HUDEP-2 (cell line): ENCODE results near the gene FMN1.
"Not testable (repeated sequence)": the region's sequence is repeated elsewhere in the genome, so short reads cannot be mapped to it uniquely, and the experiment has no call there.

Experiments
- DNase-seq, 76 experiments: peaks; one replicate each; lab custom pipeline; 2025; ENCODE audit not compliant: unreplicated experiment in 76 of 76; lab: John Stamatoyannopoulos, UW

FMN1 gene

DNA sequence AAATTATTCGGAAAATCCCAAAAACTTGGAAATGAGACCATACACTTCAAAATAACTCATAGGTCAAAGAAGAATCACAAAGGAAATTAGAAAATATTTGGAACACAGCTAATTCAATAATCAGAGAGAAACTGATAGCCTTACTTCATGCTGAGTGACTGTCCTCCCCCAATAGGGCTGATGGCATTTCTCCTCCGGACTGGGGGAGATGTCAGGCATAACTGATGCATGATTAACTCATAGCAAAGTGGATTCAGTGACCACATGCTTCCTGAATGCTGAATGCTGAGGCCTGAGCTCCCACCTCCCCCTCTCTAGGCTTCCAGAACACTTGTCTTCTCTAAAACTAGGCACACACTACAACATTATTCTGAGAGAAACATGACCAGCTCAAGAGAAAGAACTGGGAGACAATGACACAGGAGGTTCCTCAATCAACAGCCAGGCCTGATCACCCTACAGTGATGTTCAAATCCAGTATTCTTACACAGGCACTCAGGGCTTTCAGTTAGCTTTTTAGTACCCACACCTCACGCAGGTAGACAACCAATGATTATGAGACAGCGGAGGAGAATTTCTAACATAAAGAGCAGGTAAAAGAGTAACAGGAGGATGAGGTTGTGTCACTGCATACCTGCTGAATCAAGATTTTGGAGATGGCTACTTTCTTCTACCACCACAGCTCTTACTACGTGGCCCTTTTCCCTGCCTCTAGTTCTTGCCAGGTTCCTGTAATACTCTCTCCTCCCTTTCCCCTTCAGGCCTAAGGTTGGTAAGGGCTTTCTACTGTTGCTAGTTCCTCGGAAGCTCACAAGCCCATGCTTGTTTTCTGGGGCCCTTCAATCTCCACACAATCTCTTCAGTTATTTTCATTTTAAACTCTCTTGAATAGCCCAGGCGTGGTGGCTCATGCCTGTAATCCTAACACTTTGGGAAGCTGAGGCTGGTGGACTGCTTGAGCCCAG, 96.1 kb downstream of the FMN1 start:
- DNase-seq, result no peak

DNA sequence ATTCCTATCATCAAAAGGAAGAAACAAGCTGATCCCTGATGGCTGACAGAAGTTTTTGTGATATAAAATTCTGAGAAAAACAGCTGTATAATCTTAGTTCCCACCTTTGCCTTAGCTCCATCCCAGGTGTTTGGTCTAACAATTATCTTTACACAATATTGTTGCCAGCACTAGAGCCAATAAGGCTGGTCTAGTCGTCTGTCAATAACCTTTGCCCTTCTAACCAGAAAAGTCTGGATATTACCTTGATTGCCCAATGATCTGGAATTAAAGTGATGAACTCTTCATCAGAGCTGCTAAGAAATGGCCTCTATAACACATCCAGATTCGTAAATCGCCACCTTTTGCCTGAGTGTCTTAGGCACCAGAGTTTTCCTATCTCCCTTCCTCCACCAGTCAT, 98.4 kb downstream of the FMN1 start:
- DNase-seq, result no peak

DNA sequence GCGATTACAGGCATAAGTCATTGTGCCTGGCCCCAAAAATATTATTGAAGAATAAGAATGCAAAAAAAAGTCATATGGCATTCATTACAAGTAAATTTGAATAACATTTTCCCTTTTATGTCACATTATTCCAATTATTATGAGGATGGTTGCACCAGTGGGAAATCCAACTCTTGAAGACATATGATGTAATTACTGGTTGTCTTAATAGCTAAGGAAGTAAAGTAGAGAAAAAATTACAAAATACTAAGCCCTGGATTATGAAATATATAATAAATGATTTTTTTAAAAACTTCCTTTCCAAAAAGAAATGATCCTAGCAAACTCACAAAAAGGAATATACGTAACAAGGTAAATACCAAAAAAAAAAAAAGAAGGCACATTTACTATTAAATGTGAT, 98.9 kb downstream of the FMN1 start:
- no peak for DNase-seq

DNA sequence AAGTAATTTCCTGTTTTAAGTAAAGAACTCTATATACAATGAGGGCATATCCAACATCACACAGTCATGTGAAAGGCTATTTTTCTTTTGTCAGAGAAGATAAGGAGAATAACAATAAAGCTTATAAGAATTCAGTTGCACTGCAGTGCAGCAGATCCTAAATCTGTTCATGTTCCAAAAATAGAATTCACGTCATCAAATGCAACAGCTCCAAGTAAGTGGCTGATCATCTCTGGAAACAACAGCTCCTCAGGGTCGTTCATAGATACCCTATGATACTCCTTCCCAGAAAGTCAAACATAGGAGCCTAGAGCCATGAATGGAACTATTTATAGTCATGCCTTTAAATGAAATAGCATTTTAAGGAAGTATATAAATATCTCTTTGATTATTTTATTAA, 100.2 kb downstream of the FMN1 start:
- DNase-seq, result no peak

DNA sequence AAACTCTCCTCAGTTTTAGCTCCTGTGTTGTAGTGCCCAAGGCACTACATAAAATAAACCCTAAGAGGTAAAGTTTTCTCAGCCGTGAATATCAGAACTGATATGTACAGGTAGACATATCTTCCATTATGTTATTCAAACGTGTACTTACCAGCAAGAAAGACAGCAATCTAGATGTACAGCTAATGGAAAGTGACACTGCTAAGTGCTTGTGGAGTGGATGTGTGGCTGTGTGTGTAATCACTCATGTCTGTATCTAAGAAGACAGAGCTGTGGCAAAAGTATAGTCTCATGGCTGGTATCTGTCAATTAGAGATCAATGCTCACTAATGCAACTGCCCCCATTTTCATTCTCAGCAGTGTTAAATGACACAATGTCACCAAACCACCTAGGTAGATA, 101.3 kb downstream of the FMN1 start:
- no peak for DNase-seq

GRCh38 chr15:33091983-33092693, 102.4 kb downstream of the FMN1 start:
- DNase-seq, result no peak

DNA sequence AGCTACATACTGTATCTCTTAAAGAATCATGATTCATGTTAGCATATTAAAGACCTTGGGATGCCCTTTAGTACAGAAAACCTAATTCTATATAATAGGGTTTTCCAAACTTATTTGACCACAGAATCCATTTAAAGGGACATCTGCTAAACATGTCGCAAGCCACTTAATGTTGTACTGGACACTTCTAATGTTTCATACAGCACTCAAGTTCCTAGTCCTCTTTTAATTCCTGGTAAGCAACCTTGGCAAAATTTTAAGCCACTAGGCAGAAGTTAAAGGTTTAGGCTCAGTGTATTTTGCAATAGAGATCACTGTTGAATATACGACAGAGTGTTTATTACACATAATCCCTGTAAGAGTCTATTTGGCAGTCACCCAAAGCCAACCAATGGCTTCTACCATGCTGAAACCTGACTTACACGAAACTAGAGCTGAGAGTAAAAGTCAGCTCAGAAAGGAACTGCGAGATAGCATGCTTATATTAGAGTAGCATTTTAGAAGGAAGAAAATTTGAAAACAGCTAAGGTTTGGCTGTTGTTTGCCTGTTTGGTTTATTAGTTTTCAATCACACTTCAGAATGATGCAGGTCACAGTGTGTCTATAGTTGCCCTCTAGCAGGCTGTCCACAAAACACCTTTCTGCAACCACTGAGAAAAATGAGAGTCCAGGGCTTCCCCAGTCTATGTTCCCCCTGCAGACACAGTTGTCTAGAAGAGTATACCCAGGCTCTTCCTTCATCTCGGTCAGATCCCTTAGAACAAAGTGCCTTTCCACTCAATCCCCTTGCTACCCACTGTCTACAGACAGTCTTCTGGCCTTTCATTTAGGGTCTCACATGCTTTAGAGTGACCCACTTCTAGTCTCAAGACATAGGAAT, 104.4 kb downstream of the FMN1 start:
- no peak for DNase-seq

- no peak for DNase-seq
Measured at GRCh38 chr15:33089165-33089877, 105.2 kb downstream of the FMN1 start.

- DNase-seq, result peak in 5 of 76 experiments; percentile 5 to 33 (median 6)
Measured at GRCh38 chr15:33086500-33087121, 107.9 kb downstream of the FMN1 start.

DNA sequence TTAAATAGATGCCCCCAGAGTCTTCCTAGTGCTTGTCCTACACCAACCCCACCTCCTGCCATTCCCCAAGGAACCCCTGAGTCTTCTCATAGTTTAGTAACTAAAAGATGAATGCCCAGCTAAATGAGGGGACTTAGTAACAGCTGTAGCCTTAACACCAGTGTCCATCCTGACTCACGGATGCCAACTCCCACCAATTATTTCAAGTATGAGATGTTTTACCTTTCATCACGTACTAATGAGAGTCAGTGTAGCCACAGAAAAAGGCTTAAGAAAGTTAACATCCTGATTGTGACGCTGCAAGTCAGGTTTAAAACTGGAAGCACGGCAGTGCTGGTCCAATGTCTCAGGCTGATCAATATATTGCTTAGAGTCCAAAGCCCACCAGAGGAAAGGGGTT, 109.9 kb downstream of the FMN1 start:
- no peak for DNase-seq

- DNase-seq, result no peak
Measured at GRCh38 chr15:33083232-33084081, 111.1 kb downstream of the FMN1 start.

DNA sequence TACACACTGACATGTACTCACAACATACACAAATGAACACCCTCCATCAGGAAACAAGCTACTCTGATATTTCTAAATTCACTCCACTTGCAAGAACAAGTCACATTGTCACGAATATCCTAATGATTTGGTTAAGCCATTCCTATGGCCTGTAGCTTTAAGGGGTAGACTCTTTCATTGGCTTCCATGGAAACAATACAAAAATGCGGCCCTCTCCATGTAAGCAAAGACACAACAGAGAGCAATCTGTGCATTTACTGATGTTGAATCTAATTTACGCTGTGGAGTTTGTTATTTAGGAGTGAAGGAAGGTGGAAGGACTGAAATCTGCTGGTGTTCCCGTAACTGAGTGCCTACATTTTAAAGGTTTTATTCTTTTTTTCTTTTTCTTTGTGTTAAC, 114.5 kb downstream of the FMN1 start:
- no peak for DNase-seq

DNA sequence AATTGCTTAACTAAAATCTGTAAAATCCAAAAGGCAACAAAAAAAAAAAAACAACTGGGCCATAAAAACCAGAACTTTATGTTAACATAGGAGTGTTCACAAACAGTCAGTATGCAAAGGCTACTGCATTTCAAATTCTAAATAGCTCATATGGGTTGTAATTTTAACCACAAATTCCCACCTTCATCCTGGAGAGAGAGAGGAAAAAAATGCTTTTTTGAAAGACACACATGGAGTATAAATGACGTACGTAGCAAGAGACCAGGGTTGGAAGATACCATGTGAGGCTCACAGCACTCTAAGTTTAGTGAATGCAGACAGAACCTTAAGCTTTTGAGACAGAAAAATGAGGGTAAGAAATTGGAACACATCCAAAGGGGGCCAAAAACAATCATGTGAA, 115.9 kb downstream of the FMN1 start:
- DNase-seq, result no peak

- no peak for DNase-seq
Measured at GRCh38 chr15:33076937-33077336, 117.6 kb downstream of the FMN1 start.

- peak in 1 of 76 experiments; percentile 6 for DNase-seq
Measured at GRCh38 chr15:33074942-33075341, 119.6 kb downstream of the FMN1 start.

DNA sequence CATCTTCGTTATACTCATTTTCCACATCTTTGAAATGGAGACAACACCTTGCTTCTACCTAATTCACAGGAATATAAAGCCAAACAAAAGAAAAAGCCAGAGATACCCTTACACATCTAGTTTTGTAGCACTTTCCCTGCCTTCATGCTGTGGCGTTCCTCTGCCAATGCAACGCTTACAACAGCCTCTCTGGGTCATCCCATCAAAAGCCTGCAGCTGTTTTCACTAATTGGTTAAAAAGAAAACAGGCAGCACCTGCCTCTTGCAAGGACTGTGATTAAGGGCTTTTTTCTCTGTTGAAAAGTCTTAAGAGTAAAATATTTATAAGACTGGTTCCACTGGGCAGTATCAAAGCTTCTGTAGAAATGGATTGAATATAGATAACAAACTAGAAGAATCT, 120.3 kb downstream of the FMN1 start:
- DNase-seq, result no peak

DNA sequence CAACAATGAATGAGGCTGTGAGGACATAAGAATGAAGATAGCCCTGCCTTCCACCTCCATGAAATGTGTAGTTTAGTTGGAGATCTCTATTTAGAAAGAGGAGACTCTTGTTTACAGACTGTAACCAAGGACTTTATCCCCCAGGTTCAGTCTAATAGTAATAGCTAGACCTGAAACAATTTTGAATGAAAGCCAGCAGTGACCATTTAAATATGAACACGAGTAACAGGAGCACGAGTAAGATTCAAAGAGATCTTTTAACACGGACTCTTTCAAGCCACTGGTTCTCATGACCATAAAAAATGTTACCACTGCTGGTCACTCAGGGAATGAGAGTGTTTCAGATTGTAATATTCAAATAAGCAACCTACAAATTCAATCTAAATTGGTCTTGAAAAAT, 123.1 kb downstream of the FMN1 start:
- DNase-seq, result no peak

DNA sequence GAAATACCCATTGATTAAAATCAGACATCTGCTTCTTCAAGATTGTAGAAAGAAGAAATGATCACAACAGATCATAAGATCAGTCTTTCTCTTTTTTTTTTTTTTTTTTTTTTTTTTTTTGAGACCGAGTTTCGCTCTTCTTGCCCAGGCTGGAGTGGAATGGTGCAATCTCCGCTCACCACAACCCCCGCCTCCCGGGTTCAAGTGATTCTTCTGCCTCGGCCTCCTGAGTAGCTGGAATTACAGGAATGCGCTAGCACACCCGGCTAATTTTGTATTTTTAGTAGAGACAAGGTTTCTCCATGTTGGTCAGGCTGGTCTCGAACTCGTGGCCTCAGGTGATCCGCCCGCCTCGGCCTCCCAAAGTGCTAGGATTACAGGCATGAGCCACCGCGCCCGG, 124.6 kb downstream of the FMN1 start:
- not testable (repeated sequence) for DNase-seq

- DNase-seq, result no peak
Measured at GRCh38 chr15:33069161-33069560, 125.4 kb downstream of the FMN1 start.
